Pancreas (tissue), 10 donors: ENCODE data around the gene HSD3B7. TPM values are rescaled to one million over a fixed set of nuclear protein-coding genes. Genes with fewer than 3 reads are reported as not detected.

Experiments used
- ATAC-seq, 4 donors: fragments of 200-7000 bp; cut with Tn5 transposase; one replicate each; pipeline versions ENCODE4 v1.8.0 to v1.9.1; 2020; ENCODE audit warnings: mild to moderate bottlenecking in 4 of 4, moderate library complexity in 4 of 4
- DNase-seq, 6 donors: peaks; one replicate each; pipeline ENCODE4 v3.0.0-alpha.2; 2020
- FAIRE-seq: peaks from 2 replicates; lab custom pipeline; 2012; peaks lifted over from hg19 to GRCh38; lab: Jason Lieb, UNC
- H3K27ac ChIP-seq, 4 donors: fragments of 200-600 bp; sonication (generic); 1 replicate in 3 of 4; 2 replicates in 1 of 4; pipeline versions ENCODE4 v1.5.0 to v1.8.0; 2020
- H3K27me3 ChIP-seq, 4 donors: fragments of 200-600 bp; one replicate each; pipeline ENCODE4 v1.8.0; 2021
- H3K36me3 ChIP-seq, 3 donors: fragments of 200-600 bp; sonication (generic) in 1 of 3; one replicate each; pipeline versions ENCODE4 v1.5.0 to v1.8.0; 2020 to 2021
- H3K4me1 ChIP-seq, 3 donors: fragments of 200-600 bp; one replicate each; pipeline ENCODE4 v1.8.0; 2021
- H3K4me3 ChIP-seq, 4 donors: fragments of 200-600 bp; sonication (generic) in 2 of 4; one replicate each; pipeline versions ENCODE4 v1.5.0 to v1.8.0; 2020 to 2021
- H3K9me3 ChIP-seq, 4 donors: fragments of 200-600 bp; one replicate each; pipeline ENCODE4 v1.8.0; 2021
- WGBS, 2 donors: extraction: QIAGEN DNeasy Blood & Tissue Kit; methylation state at CpG; one replicate each; pipeline ENCODE4 v1.1.7; 2013; 5-methylcytosine and 5-hydroxymethylcytosine counted together
- intact Hi-C, 3 donors: fragments of 100-400 bp; cut with DNase I; formaldehyde crosslinking; loops; one replicate each; pipeline versions ENCODE4 v1.11.1 to v1.14.2; 2022
- polyA plus RNA-seq, 2 donors: library from polyadenylated mRNA; stranded (reverse); fragments of 200-250 nt; gene quantifications; one replicate each; pipeline ENCODE4 v1.2.3, GENCODE V29; 2013
- total RNA-seq, 6 donors: library from RNA; stranded (reverse); fragmentation: NEBNext Ultra II Directional in 4 of 6; extraction: Animal tissue kit (Norgen Biotek cat#: 25700) in 4 of 6; gene quantifications; one replicate each; pipeline versions ENCODE4 v1.2.1 to v1.2.4, GENCODE V29; 2021 to 2023
- TF ChIP-seq, protein P1 (sequence below), 4 donors: fragments of 200-600 bp; sonication (generic) in 3 of 4; IDR thresholded peaks; one replicate each; pipeline versions ENCODE4 v1.5.0 to v1.8.0; 2021; ENCODE audit warnings: antibody characterized with exemption in 4 of 4
- donor health status: healthy with polysubstance abuse.
- donor health status: DM: no; HTN: no; CAD: no; lungs with moderate emphysema.
- donor health status: DM: no; HTN: no; CAD: no.
- donor health status: control.
- donor health status: control.
- donor health status: Bipolar disorder and iron deficiency.
- donor health status: DM: yes; HTN: yes; CAD: no.
- donor health status: DM: no; HTN: no; CAD: no.
- donor health status: DM: no; HTN: no; CAD: no.
- donor health status: DM: yes; HTN: yes; CAD: no.

HSD3B7 gene
- total and polyA plus RNA-seq, 8 donors: 14.2 to 32.1 (median 17.3) TPM

- H3K9me3 ChIP-seq: no peaks in the 10 kb centered on the region
- intact Hi-C loops: no loop called here
- FAIRE-seq (no peak), DNase-seq (peak in 1 of 6 donors; percentile 53), ATAC-seq (no peak)
- no peak overlapping the region for H3K4me3 ChIP-seq
- TF ChIP-seq, protein P1, sequence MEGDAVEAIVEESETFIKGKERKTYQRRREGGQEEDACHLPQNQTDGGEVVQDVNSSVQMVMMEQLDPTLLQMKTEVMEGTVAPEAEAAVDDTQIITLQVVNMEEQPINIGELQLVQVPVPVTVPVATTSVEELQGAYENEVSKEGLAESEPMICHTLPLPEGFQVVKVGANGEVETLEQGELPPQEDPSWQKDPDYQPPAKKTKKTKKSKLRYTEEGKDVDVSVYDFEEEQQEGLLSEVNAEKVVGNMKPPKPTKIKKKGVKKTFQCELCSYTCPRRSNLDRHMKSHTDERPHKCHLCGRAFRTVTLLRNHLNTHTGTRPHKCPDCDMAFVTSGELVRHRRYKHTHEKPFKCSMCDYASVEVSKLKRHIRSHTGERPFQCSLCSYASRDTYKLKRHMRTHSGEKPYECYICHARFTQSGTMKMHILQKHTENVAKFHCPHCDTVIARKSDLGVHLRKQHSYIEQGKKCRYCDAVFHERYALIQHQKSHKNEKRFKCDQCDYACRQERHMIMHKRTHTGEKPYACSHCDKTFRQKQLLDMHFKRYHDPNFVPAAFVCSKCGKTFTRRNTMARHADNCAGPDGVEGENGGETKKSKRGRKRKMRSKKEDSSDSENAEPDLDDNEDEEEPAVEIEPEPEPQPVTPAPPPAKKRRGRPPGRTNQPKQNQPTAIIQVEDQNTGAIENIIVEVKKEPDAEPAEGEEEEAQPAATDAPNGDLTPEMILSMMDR (IDR thresholded peaks at IDR 0.05): no peak
- H3K36me3 ChIP-seq: no peaks in the 10 kb centered on the region
- H3K27ac ChIP-seq: no peak overlapping the region
- WGBS, 2 donors: 63% methylated on average over 10 of the region's 10 CpGs
- no peaks in the 10 kb centered on the region for H3K27me3 ChIP-seq
- peaks cover 3 to 4% (median 3%) of the 10 kb centered on the region in 3 donors for H3K4me1 ChIP-seq
Observed at GRCh38 chr16:31002250-31002700, 17.3 kb downstream of the HSD3B7 start.

DNA sequence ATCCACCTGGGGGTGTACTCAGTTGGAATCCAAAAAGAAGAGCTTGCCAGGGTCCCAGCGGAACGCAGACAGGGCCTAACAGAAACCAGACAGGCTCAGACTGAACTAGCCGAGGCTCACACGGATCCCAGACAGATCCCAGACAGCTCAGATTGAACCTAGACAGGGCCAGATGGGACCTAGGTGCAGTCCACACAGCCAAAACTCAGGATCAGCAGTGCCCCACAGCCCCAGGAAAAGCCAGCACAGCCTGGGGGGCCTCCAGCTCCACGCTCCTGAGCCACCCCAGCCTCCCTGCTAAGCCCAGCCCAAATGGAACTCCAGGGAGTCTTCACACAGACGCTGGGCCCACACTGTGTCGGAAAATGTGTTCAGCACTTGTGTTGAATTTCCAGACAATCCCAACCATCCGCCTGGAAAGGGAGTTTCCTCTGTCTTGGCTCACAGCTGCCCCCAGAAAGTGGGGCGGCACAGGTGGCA is 17.9 kb downstream of the HSD3B7 start:
- 83% methylated on average over 9 of the region's 9 CpGs for WGBS, 2 donors
- no peak for ATAC-seq
- intact Hi-C loops: no loop called here
- H3K4me3 ChIP-seq: no peak overlapping the region
- TF ChIP-seq, protein P1 (IDR thresholded peaks at IDR 0.05): no peak
- no peak for FAIRE-seq
- no peak overlapping the region for H3K27ac ChIP-seq
- no peaks in the 10 kb centered on the region for H3K4me1 ChIP-seq
- no peak for DNase-seq
- H3K27me3 ChIP-seq: no peaks in the 10 kb centered on the region
- no peaks in the 10 kb centered on the region for H3K9me3 ChIP-seq
- H3K36me3 ChIP-seq: no peaks in the 10 kb centered on the region

DNA sequence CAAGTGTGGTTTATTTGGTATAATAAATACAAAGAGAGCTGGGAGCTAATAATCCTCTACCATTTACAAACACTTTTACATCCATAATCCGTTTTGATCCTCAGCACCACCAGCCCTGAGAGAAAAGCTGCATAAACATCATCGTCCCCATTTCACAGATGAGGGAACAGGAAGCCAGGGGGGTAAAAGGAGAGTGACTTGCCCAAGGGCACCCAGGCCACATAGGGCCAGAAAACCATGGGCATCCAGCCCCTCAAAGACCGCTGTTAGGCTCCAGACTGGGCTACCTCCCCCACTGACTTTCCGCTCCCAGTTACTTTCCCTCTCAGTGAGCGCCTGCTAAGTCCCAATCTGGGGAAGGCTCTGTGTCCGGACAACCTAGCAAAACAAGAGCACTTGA is 18.7 kb downstream of the HSD3B7 start:
- no peak for DNase-seq
- intact Hi-C loops: no loop called here
- no peak for FAIRE-seq
- 81 to 89% methylated on average over 6 of the region's 6 CpGs for WGBS, 2 donors
- Histone ChIP-seq H3K27me3 (no peaks in the 10 kb centered on the region), H3K36me3 (no peaks in the 10 kb centered on the region), H3K4me1 (no peaks in the 10 kb centered on the region), H3K9me3 (no peaks in the 10 kb centered on the region), H3K27ac (no peak overlapping the region), H3K4me3 (no peak overlapping the region)
- ATAC-seq: no peak
- TF ChIP-seq, protein P1 (IDR thresholded peaks at IDR 0.05): no peak

- FAIRE-seq (no peak), ATAC-seq (no peak), DNase-seq (no peak)
- intact Hi-C loops: no loop called here
- Histone ChIP-seq H3K4me1 (no peaks in the 10 kb centered on the region), H3K27ac (no peak overlapping the region), H3K27me3 (no peaks in the 10 kb centered on the region), H3K36me3 (no peaks in the 10 kb centered on the region), H3K9me3 (no peaks in the 10 kb centered on the region), H3K4me3 (no peak overlapping the region)
- TF ChIP-seq, protein P1 (IDR thresholded peaks at IDR 0.05): no peak
- WGBS, 2 donors: 48 to 58% methylated on average over 2 of the region's 2 CpGs
Observed at GRCh38 chr16:31004658-31005057, 19.7 kb downstream of the HSD3B7 start.

DNA sequence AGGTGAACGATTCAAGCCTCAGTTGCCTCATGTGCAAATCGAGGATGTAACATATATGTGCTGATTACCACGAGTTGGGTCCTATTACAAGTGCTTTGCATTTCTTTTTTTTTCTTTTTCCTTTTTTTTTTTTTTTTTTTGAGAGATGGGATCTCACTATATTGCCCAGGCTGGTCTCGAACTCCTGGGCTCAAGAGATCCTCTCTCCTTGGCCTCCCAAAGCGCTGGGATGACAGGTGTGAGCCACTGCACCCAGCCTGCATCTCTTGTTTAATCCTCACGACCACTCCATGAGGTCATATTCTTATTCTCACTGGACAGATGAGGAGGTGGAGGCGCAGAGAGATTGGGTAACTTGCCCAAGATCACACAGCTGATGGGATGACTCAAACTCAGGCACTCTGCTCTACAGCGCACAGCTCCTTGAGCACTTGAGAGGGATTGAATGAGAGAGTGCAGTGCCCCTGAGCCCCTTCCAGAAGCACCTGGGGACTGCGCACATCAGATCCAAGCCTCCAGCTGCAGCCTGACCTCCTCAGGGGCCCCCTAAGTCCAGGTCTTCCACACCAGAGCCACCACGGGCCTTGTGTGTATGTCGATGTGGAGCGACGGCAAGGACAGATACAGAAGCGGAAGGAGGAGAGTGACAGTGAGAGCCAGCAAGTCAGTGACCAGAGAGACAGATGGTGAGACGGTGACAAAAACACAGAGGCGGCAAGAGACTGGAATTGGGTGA is 20.5 kb downstream of the HSD3B7 start:
- no peaks in the 10 kb centered on the region for H3K27me3 ChIP-seq
- TF ChIP-seq, protein P1 (IDR thresholded peaks at IDR 0.05): no peak

More for the DNA sequence above, 20.5 kb downstream of the HSD3B7 start:
- 57 to 66% methylated on average over 16 of the region's 16 CpGs for WGBS, 2 donors
- intact Hi-C loops: no loop called here
- ATAC-seq (no peak), DNase-seq (no peak), FAIRE-seq (no peak)
- no peaks in the 10 kb centered on the region for H3K4me1 ChIP-seq
- H3K9me3 ChIP-seq: no peaks in the 10 kb centered on the region
- H3K27ac ChIP-seq: no peak overlapping the region
- no peaks in the 10 kb centered on the region for H3K36me3 ChIP-seq
- H3K4me3 ChIP-seq: no peak overlapping the region
